T-helper 2 cell treated with Interferon-gamma antibody and Interleukin-4, amounts not matched to agents 5 μg/mL and 100 μg/mL, for 36 hours (primary cell): ENCODE data around the gene ATF7.

Experiments used
- DNase-seq: peaks from one replicate; pipeline ENCODE4 v3.0.0; 2021; ENCODE audit warnings: low spot score
- H3K27ac Mint-ChIP-seq: one replicate; pipeline ENCODE4 v1.8.0; 2021; ENCODE audit warnings: mild to moderate bottlenecking, mixed read lengths
- H3K27me3 Mint-ChIP-seq: one replicate; pipeline ENCODE4 v1.8.0; 2021; ENCODE audit warnings: low read depth, mixed read lengths
- H3K36me3 Mint-ChIP-seq: one replicate; pipeline ENCODE4 v1.8.0; 2021; ENCODE audit warnings: low read depth, mixed read lengths
- H3K4me1 Mint-ChIP-seq: one replicate; pipeline ENCODE4 v1.8.0; 2021; ENCODE audit warnings: low read depth, mixed read lengths
- H3K4me3 Mint-ChIP-seq: one replicate; pipeline ENCODE4 v1.8.0; 2022; ENCODE audit warnings: mild to moderate bottlenecking, moderate library complexity, mixed read lengths
- H3K9me3 Mint-ChIP-seq: one replicate; pipeline ENCODE4 v1.8.0; 2021; ENCODE audit warnings: mixed read lengths

ATF7 gene

DNA sequence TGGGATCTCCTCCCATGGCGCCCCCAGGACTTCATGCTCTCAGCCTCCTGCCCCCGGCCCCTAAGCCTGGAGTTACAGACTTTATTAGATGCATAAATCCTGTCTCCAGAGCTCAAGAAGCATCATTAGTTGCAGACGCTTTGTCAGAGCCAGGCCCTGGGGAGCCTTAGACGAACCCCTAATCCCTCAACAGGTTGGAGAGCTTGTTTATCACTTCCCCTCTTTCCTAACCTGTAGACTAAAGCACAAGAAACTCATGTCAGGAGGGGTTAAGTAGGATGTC, 118.6 kb downstream of the ATF7 start:
- Mint-ChIP-seq H3K36me3 (peaks cover 16% of the 10 kb centered on the region), H3K27ac (no peak overlapping the region), H3K27me3 (no peaks in the 10 kb centered on the region)

GRCh38 chr12:53506881-53507602, 119.1 kb downstream of the ATF7 start, which contains the start of gene NPFF:
TSS of gene NPFF (minus strand) at chr12:53507484. CDS start at chr12:53507474, 10 bp downstream.
- no peaks in the 10 kb centered on the region for H3K27me3 Mint-ChIP-seq
- H3K4me1 Mint-ChIP-seq: peaks cover 11% of the 10 kb centered on the region
- H3K9me3 Mint-ChIP-seq: no peaks in the 10 kb centered on the region
- H3K4me3 Mint-ChIP-seq: no peak within 1 kb of the TSS
- no peak for DNase-seq
- H3K27ac Mint-ChIP-seq: no peak within 1 kb of the TSS
- H3K36me3 Mint-ChIP-seq: peaks cover 15% of the 10 kb centered on the region

More for the DNA sequence above, 118.6 kb downstream of the ATF7 start:
- DNase-seq: no peak
- H3K9me3 Mint-ChIP-seq: no peaks in the 10 kb centered on the region
- H3K4me1 Mint-ChIP-seq: peaks cover 9% of the 10 kb centered on the region
- H3K4me3 Mint-ChIP-seq: no peak overlapping the region

GRCh38 chr12:53506450-53506785, 119.8 kb downstream of the ATF7 start:
- H3K4me3 Mint-ChIP-seq: no peak overlapping the region
- H3K27me3 Mint-ChIP-seq: no peaks in the 10 kb centered on the region
- peaks cover 15% of the 10 kb centered on the region for H3K4me1 Mint-ChIP-seq
- H3K36me3 Mint-ChIP-seq: peaks cover 11% of the 10 kb centered on the region
- no peak overlapping the region for H3K27ac Mint-ChIP-seq
- DNase-seq: no peak
- no peaks in the 10 kb centered on the region for H3K9me3 Mint-ChIP-seq

DNA sequence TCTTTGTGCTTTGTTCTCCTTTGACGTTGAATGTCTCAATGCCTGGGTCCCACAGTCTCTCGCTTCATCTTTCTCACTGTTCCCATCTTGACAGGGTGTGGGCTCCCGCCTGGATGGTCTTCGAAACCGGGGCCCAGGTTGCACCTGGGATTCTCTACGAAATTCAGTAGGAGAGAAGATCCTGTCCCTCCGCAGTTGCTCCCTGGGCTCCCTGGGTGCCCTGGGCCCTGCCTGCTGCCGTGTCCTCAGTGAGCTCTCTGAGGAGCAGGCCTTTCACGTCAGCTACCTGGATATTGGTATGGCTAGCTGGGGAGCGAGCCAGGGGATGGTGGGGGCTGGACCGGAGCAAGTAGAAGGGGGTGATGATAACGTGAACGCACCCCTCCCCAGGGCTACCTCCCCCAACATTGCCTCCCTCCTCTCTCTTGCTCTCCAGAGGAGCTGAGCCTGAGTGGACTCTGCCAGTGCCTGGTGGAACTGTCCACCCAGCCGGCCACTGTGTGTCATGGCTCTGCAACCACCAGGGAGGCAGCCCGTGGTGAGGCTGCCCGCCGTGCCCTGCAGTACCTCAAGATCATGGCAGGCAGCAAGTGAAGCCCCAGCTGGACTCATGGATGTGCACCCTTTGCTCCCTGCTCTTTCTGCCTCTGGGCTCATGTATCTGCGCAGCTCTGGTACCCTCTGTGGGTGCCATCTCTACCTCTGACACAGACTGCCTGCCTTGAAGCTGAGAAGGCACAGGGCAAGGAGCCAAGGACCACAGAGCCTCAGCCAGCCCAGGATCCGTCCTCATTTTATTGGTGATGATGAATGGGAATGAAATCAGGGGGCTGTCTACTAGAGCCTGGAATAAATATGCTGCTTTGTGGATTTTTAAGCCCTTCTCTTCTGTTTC, 120.4 kb downstream of the ATF7 start:
- H3K4me1 Mint-ChIP-seq: peaks cover 15% of the 10 kb centered on the region
- no peak for DNase-seq
- H3K27ac Mint-ChIP-seq: peak overlapping the region; percentile 12
- H3K36me3 Mint-ChIP-seq: peaks cover 11% of the 10 kb centered on the region
- H3K4me3 Mint-ChIP-seq: no peak overlapping the region
- H3K9me3 Mint-ChIP-seq: no peaks in the 10 kb centered on the region
- no peaks in the 10 kb centered on the region for H3K27me3 Mint-ChIP-seq

DNA sequence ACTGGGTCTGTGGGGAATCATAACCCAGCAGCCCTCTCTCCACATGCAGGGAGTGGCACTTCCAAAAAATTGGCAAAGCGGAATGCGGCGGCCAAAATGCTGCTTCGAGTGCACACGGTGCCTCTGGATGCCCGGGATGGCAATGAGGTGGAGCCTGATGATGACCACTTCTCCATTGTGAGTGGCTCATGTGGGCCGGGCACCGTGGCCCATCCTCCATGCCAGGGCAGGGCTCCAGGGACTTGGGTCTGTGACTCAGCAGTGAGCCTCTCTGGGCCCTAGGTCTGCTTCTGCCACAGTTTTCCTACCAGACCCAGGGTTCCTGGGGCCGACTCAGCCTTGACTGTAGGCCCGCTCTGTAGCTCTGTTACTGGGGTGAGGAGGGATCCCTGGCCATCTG, 121.1 kb downstream of the ATF7 start:
- H3K27me3 Mint-ChIP-seq: no peaks in the 10 kb centered on the region
- H3K9me3 Mint-ChIP-seq: no peaks in the 10 kb centered on the region
- no peak for DNase-seq
- H3K4me3 Mint-ChIP-seq: no peak overlapping the region
- H3K27ac Mint-ChIP-seq: no peak overlapping the region
- peaks cover 11% of the 10 kb centered on the region for H3K36me3 Mint-ChIP-seq
- peaks cover 17% of the 10 kb centered on the region for H3K4me1 Mint-ChIP-seq

DNA sequence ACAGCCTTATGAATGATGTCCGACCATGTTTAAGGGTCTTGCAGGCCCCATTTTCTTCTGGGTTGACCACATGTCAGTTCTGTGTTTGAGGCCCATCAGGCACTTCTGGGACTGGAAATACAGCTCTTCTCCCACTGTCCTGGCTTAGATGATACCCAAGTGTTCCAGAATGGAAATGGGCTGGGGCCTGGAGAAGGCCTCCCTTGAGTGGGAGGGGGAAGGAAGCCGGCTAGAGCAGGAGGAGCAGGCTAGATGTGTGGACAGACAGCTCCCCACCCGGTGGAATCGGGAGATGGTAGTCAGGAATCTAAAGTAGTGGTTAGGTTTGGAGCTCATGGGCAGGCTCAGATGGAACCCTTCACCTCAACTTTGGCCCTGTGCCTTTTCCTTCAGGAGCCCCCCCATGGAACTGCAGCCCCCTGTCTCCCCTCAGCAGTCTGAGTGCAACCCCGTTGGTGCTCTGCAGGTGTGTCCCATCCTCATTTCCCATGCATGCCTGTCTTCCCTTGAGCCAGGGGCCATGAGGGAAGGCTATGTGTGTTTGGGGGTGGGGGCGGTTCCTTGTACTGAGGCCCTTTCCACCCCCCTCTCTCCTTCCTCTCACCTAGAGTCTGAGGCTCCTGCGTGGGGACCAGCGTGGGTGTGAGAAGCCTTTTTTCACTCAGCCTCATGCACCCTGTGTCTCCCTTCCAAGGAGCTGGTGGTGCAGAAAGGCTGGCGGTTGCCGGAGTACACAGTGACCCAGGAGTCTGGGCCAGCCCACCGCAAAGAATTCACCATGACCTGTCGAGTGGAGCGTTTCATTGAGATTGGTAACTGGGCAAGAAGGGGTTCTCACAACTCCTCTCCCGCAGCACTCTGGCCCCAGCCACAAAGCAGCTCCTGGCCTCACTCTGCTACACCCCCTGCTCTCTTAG, 121.9 kb downstream of the ATF7 start:
- Mint-ChIP-seq H3K9me3 (no peaks in the 10 kb centered on the region), H3K27me3 (no peaks in the 10 kb centered on the region), H3K27ac (no peak overlapping the region), H3K36me3 (peaks cover 11% of the 10 kb centered on the region), H3K4me3 (no peak overlapping the region), H3K4me1 (peaks cover 20% of the 10 kb centered on the region)
- no peak for DNase-seq

DNA sequence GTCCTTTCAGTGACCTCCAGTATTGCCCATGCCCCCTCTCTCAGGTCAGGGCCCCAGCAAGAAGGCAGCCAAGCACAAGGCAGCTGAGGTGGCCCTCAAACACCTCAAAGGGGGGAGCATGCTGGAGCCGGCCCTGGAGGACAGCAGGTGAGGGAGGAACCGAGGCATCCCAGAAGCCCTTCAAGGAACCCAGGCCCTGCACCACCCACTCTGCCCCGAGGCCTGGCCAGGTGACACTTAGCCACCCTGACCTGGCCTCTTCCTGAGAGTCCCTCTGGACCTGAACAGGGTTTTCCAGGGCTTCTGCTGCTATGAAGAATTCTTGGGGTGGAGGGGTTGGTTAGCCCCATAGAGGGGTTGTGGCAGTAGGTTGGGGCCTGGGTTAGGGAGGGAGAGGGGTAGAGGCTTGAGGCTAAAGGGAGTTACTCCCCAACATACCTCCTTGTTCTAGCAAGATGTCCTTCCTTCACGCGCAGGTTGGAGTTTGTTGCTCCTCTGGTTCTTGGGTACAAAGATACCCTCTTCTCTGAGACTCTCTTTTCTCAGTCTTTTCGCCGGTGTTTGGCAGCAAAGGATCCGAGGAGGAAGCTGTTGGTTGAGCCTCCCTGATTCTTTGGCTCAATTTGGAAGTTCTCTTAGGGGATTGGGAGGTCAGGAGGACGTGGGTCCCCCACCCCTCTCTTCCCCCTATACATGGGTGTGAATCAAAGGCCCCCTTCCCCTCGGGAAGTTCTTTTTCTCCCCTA, 123.0 kb downstream of the ATF7 start:
- Mint-ChIP-seq H3K9me3 (no peaks in the 10 kb centered on the region), H3K36me3 (peaks cover 12% of the 10 kb centered on the region), H3K27ac (no peak overlapping the region), H3K27me3 (no peaks in the 10 kb centered on the region), H3K4me1 (peaks cover 23% of the 10 kb centered on the region), H3K4me3 (peak overlapping the region; percentile 38)
- no peak for DNase-seq

DNA sequence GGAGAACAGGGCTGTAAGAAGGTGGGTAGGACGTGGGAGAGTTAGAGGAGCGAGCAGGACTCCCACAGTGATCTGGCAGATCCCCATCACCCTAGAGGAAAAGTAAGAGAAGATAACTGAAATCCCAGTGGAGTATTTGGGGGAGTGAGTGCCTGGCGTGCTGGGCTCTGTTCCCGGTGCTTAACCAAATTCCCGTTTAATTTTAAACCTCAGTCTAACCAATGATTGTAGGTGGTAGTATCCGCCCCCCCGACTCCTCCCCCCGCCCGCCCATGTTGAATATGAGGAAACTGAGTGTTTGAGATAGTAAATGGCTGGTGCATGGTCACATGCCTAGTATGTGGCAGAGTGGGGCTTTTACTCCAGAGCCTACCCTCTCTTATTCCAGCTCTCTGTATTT, 123.9 kb downstream of the ATF7 start:
- Mint-ChIP-seq H3K9me3 (no peaks in the 10 kb centered on the region), H3K4me1 (peaks cover 28% of the 10 kb centered on the region), H3K36me3 (peaks cover 12% of the 10 kb centered on the region), H3K27ac (no peak overlapping the region), H3K27me3 (no peaks in the 10 kb centered on the region), H3K4me3 (peak overlapping the region; percentile 90)
- no peak for DNase-seq

- Mint-ChIP-seq H3K27ac (peak overlapping the region; percentile 95), H3K9me3 (no peaks in the 10 kb centered on the region), H3K27me3 (no peaks in the 10 kb centered on the region), H3K36me3 (peaks cover 12% of the 10 kb centered on the region), H3K4me3 (peak overlapping the region; percentile 90), H3K4me1 (peaks cover 28% of the 10 kb centered on the region)
- no peak for DNase-seq
Measured at GRCh38 chr12:53501615-53502181, 124.5 kb downstream of the ATF7 start.

DNA sequence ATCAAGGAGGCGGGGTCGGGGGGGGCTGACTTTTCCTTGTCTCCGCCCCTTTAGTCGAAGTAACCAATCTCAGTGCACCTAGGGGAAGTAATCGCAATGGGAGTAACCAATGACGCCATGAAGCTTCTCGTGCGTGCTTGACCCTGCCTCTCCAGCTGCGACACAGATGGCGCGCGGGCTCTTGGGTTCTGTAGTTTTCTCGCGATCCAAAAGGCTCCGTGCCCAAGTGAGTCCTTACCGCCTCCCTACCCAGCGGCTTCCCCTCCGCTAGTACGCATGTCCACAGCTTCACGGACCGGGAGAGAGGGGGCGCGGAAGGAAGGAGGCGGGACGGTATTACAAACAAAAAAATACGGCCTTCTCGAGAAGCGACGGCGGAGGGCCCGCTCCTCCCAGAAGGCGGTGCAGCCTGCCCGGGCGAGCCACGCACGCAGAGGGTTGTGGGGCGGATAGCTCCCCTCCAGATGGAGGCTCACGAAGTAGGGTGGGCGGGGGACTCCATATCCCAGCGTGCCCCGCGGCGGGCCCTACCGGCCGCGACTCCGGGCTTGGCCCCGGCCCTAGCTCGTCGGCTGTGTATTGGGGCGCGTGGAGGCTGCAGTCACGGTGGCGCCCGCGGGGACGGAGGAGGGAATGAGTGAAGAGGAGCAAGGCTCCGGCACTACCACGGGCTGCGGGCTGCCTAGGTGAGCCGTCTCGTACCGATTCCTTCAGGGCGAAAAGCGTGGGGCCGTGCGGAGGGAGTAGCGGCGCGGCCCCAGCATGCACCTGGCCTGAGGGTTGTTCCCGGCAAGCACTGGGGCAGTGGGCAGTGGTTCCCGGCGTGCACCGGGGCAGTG, 125.2 kb downstream of the ATF7 start, which contains the start of gene TARBP2:
Gene TARBP2, plus strand, starts transcription at position 508 of the 839 bp plus-strand sequence. Its CDS starts 126 bp downstream, at position 634.
- Mint-ChIP-seq H3K9me3 (no peaks in the 10 kb centered on the region), H3K27ac (peak within 1 kb of the TSS; percentile 95), H3K4me3 (peak within 1 kb of the TSS; percentile 90), H3K27me3 (no peaks in the 10 kb centered on the region), H3K4me1 (peaks cover 32% of the 10 kb centered on the region), H3K36me3 (peaks cover 16% of the 10 kb centered on the region)
- DNase-seq: peak; percentile 94

GRCh38 chr12:53500142-53500775, 125.9 kb downstream of the ATF7 start:
- H3K36me3 Mint-ChIP-seq: peaks cover 14% of the 10 kb centered on the region
- H3K4me3 Mint-ChIP-seq: peak overlapping the region; percentile 90
- no peak for DNase-seq
- no peaks in the 10 kb centered on the region for H3K9me3 Mint-ChIP-seq
- H3K27ac Mint-ChIP-seq: peak overlapping the region; percentile 95
- peaks cover 32% of the 10 kb centered on the region for H3K4me1 Mint-ChIP-seq
- no peaks in the 10 kb centered on the region for H3K27me3 Mint-ChIP-seq
